Measurements from ENCODE around the gene TCF7L2.
A peak's percentile ranks its signal among the peaks of the same experiment; 100 is the strongest.

The TCF7L2 gene

GRCh38 chr10:113169111-113169510 lies 219.1 kb downstream of the TCF7L2 start:
- peaks cover 3% of the 10 kb centered on the region for H3K36me3 Mint-ChIP-seq (ENCODE audit: insufficient read depth)
- ATAC-seq (replicated peaks) (no peak), DNase-seq (no peak)
- H3K27ac Mint-ChIP-seq = peak overlapping the region in 1 of 2 donors; percentile 6
- no peaks in the 10 kb centered on the region for H3K9me3 Mint-ChIP-seq
- H3K4me3 Mint-ChIP-seq = no peak overlapping the region
- H3K4me1 Mint-ChIP-seq (ENCODE audit: low read depth in 2 of 2) = peaks cover 2 to 13% of the 10 kb centered on the region in 2 donors
- no peaks in the 10 kb centered on the region for H3K27me3 Mint-ChIP-seq

- DNase-seq = no peak
- H3K4me3 Mint-ChIP-seq = no peak overlapping the region
- peak; percentile 52 for ATAC-seq (replicated peaks)
- H3K9me3 Mint-ChIP-seq = no peaks in the 10 kb centered on the region
- H3K27me3 Mint-ChIP-seq = no peaks in the 10 kb centered on the region
- peaks cover 2 to 13% of the 10 kb centered on the region in 2 donors for H3K4me1 Mint-ChIP-seq (ENCODE audit: low read depth in 2 of 2)
- H3K27ac Mint-ChIP-seq = no peak overlapping the region
- peaks cover 3% of the 10 kb centered on the region for H3K36me3 Mint-ChIP-seq (ENCODE audit: insufficient read depth)
Measured at GRCh38 chr10:113169853-113170460, 219.9 kb downstream of the TCF7L2 start.

- H3K27me3 Mint-ChIP-seq = no peaks in the 10 kb centered on the region
- no peak overlapping the region for H3K27ac Mint-ChIP-seq
- H3K4me1 Mint-ChIP-seq (ENCODE audit: low read depth in 2 of 2) = peaks cover 2 to 13% of the 10 kb centered on the region in 2 donors
- H3K9me3 Mint-ChIP-seq = no peaks in the 10 kb centered on the region
- no peak overlapping the region for H3K4me3 Mint-ChIP-seq
- DNase-seq (no peak), ATAC-seq (replicated peaks) (no peak)
- peaks cover 3% of the 10 kb centered on the region for H3K36me3 Mint-ChIP-seq (ENCODE audit: insufficient read depth)
Measured at GRCh38 chr10:113171662-113172061, 221.6 kb downstream of the TCF7L2 start.

GRCh38 chr10:113175176-113175575 lies 225.1 kb downstream of the TCF7L2 start:
- no peak overlapping the region for H3K4me3 Mint-ChIP-seq
- DNase-seq (no peak), ATAC-seq (replicated peaks) (no peak)
- H3K27ac Mint-ChIP-seq = no peak overlapping the region
- H3K4me1 Mint-ChIP-seq (ENCODE audit: low read depth in 2 of 2) = peaks cover 0 to 4% of the 10 kb centered on the region in 2 donors
- H3K9me3 Mint-ChIP-seq = no peaks in the 10 kb centered on the region
- H3K27me3 Mint-ChIP-seq = no peaks in the 10 kb centered on the region
- peaks cover 3% of the 10 kb centered on the region for H3K36me3 Mint-ChIP-seq (ENCODE audit: insufficient read depth)

- no peaks in the 10 kb centered on the region for H3K27me3 Mint-ChIP-seq
- no peaks in the 10 kb centered on the region for H3K9me3 Mint-ChIP-seq
- DNase-seq (no peak), ATAC-seq (replicated peaks) (no peak)
- peaks cover 3% of the 10 kb centered on the region for H3K36me3 Mint-ChIP-seq (ENCODE audit: insufficient read depth)
- H3K4me1 Mint-ChIP-seq (ENCODE audit: low read depth in 2 of 2) = no peaks in the 10 kb centered on the region
- H3K27ac Mint-ChIP-seq = no peak overlapping the region
- H3K4me3 Mint-ChIP-seq = no peak overlapping the region
Measured at GRCh38 chr10:113175756-113176651, 226.0 kb downstream of the TCF7L2 start.

- no peak overlapping the region for H3K4me3 Mint-ChIP-seq
- H3K27ac Mint-ChIP-seq = no peak overlapping the region
- no peaks in the 10 kb centered on the region for H3K36me3 Mint-ChIP-seq (ENCODE audit: insufficient read depth)
- H3K4me1 Mint-ChIP-seq (ENCODE audit: low read depth in 2 of 2) = no peaks in the 10 kb centered on the region
- no peaks in the 10 kb centered on the region for H3K9me3 Mint-ChIP-seq
- H3K27me3 Mint-ChIP-seq = no peaks in the 10 kb centered on the region
- ATAC-seq (replicated peaks) (no peak), DNase-seq (no peak)
Measured at GRCh38 chr10:113176652-113177155, 226.7 kb downstream of the TCF7L2 start.

- Mint-ChIP-seq H3K27me3 (no peaks in the 10 kb centered on the region), H3K27ac (no peak overlapping the region), H3K4me1 (ENCODE audit: low read depth in 2 of 2) (no peaks in the 10 kb centered on the region), H3K4me3 (no peak overlapping the region), H3K36me3 (ENCODE audit: insufficient read depth) (no peaks in the 10 kb centered on the region), H3K9me3 (no peaks in the 10 kb centered on the region)
- DNase-seq (no peak), ATAC-seq (replicated peaks) (no peak)
Measured at GRCh38 chr10:113177156-113177935, 227.3 kb downstream of the TCF7L2 start.

- DNase-seq (no peak), ATAC-seq (replicated peaks) (no peak)
- H3K27ac Mint-ChIP-seq = no peak overlapping the region
- H3K9me3 Mint-ChIP-seq = no peaks in the 10 kb centered on the region
- H3K36me3 Mint-ChIP-seq (ENCODE audit: insufficient read depth) = no peaks in the 10 kb centered on the region
- H3K27me3 Mint-ChIP-seq = no peaks in the 10 kb centered on the region
- no peak overlapping the region for H3K4me3 Mint-ChIP-seq
- H3K4me1 Mint-ChIP-seq (ENCODE audit: low read depth in 2 of 2) = no peaks in the 10 kb centered on the region
Measured at GRCh38 chr10:113177936-113178335, 227.9 kb downstream of the TCF7L2 start.

- H3K4me3 Mint-ChIP-seq = no peak overlapping the region
- H3K27ac Mint-ChIP-seq = no peak overlapping the region
- no peaks in the 10 kb centered on the region for H3K4me1 Mint-ChIP-seq (ENCODE audit: low read depth in 2 of 2)
- ATAC-seq (replicated peaks) = no peak
- no peaks in the 10 kb centered on the region for H3K36me3 Mint-ChIP-seq (ENCODE audit: insufficient read depth)
- no peak for DNase-seq
- no peaks in the 10 kb centered on the region for H3K27me3 Mint-ChIP-seq
- no peaks in the 10 kb centered on the region for H3K9me3 Mint-ChIP-seq
Measured at GRCh38 chr10:113178771-113179170, 228.7 kb downstream of the TCF7L2 start.

GRCh38 chr10:113179265-113179664 lies 229.2 kb downstream of the TCF7L2 start:
- H3K9me3 Mint-ChIP-seq = no peaks in the 10 kb centered on the region
- H3K4me3 Mint-ChIP-seq = no peak overlapping the region
- ATAC-seq (replicated peaks) = no peak
- H3K4me1 Mint-ChIP-seq (ENCODE audit: low read depth in 2 of 2) = no peaks in the 10 kb centered on the region
- peak overlapping the region in 1 of 2 donors; percentile 51 for H3K27ac Mint-ChIP-seq
- peaks cover 0 to 2% of the 10 kb centered on the region in 2 donors for H3K27me3 Mint-ChIP-seq
- no peaks in the 10 kb centered on the region for H3K36me3 Mint-ChIP-seq (ENCODE audit: insufficient read depth)
- DNase-seq = no peak

- H3K4me3 Mint-ChIP-seq = no peak overlapping the region
- H3K9me3 Mint-ChIP-seq = no peaks in the 10 kb centered on the region
- ATAC-seq (replicated peaks) (no peak), DNase-seq (no peak)
- H3K27me3 Mint-ChIP-seq = peaks cover 0 to 6% of the 10 kb centered on the region in 2 donors
- H3K4me1 Mint-ChIP-seq (ENCODE audit: low read depth in 2 of 2) = no peaks in the 10 kb centered on the region
- no peaks in the 10 kb centered on the region for H3K36me3 Mint-ChIP-seq (ENCODE audit: insufficient read depth)
- no peak overlapping the region for H3K27ac Mint-ChIP-seq
Measured at GRCh38 chr10:113179966-113180365, 229.9 kb downstream of the TCF7L2 start.

- H3K36me3 Mint-ChIP-seq (ENCODE audit: insufficient read depth) = no peaks in the 10 kb centered on the region
- H3K27me3 Mint-ChIP-seq = peaks cover 0 to 6% of the 10 kb centered on the region in 2 donors
- no peak for DNase-seq
- no peak overlapping the region for H3K4me3 Mint-ChIP-seq
- H3K9me3 Mint-ChIP-seq = no peaks in the 10 kb centered on the region
- no peak for ATAC-seq (replicated peaks)
- H3K27ac Mint-ChIP-seq = no peak overlapping the region
- H3K4me1 Mint-ChIP-seq (ENCODE audit: low read depth in 2 of 2) = no peaks in the 10 kb centered on the region
Measured at GRCh38 chr10:113180401-113181154, 230.5 kb downstream of the TCF7L2 start.

GRCh38 chr10:113182154-113182553 lies 232.1 kb downstream of the TCF7L2 start:
- Mint-ChIP-seq H3K9me3 (no peaks in the 10 kb centered on the region), H3K4me1 (ENCODE audit: low read depth in 2 of 2) (no peaks in the 10 kb centered on the region), H3K27me3 (peaks cover 0 to 6% of the 10 kb centered on the region in 2 donors), H3K36me3 (ENCODE audit: insufficient read depth) (no peaks in the 10 kb centered on the region), H3K27ac (no peak overlapping the region), H3K4me3 (no peak overlapping the region)
- DNase-seq (no peak), ATAC-seq (replicated peaks) (no peak)

Data from effector memory CD8-positive, alpha-beta T cell (primary cell).